Vagina (tissue), 2 donors: ENCODE results near the gene SEMA3A.

ENCODE experiments used
- POLR2A ChIP-seq, 2 donors: fragments of 450-650 bp; IDR thresholded peaks; one replicate each; pipeline ENCODE4 v1.6.1; 2017; ENCODE audit warnings: antibody characterized with exemption in 2 of 2, mild to moderate bottlenecking in 2 of 2, moderate library complexity in 2 of 2
- POLR2AphosphoS5 ChIP-seq, 2 donors: sonication (generic); formaldehyde crosslinking; IDR thresholded peaks; one replicate each; pipeline ENCODE4 v1.9.0; 2017; ENCODE audit warnings: antibody characterized with exemption in 2 of 2, mild to moderate bottlenecking in 2 of 2, low read depth in 1 of 2; ENCODE audit not compliant: insufficient read depth in 1 of 2
- TF ChIP-seq, protein P1 (sequence below), 3 experiments: fragments of 450-650 bp in 2 of 3; fragments of 200-600 bp in 1 of 3; sonication (generic) in 1 of 3; IDR thresholded peaks; one replicate each; pipeline ENCODE4 v1.5.1; 2017 to 2019; ENCODE audit warnings: antibody characterized with exemption in 3 of 3, mild to moderate bottlenecking in 2 of 3, moderate library complexity in 2 of 3

DNA sequence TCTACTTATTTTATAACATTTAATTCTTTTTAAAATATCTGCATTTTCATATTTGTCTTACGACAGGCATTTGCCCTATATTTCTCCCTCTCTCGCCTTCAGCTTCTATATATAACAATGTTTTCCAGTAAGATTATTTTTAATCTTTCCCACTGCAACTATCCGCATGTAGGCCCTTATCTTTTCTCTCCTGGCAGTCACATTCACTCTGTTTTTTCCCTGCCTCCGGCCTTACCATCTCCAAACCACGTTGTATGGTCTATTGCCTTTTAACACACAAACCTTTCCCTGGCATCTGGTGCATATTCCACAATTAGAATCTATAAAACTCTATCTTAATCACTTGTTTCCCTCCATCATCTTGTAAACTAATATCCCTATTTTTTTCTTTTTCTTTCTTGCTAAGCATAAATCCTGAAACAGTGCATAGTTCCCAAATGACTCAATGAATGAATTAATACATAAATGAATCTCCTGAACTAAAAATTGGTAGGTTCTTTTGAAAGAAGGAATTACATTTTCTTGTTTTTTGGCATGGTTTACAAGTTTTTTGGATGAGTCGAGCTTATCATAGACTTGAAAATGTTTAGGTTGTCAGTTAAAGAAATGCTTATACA, 173.2 kb downstream of the SEMA3A start:
- TF ChIP-seq, protein P1, sequence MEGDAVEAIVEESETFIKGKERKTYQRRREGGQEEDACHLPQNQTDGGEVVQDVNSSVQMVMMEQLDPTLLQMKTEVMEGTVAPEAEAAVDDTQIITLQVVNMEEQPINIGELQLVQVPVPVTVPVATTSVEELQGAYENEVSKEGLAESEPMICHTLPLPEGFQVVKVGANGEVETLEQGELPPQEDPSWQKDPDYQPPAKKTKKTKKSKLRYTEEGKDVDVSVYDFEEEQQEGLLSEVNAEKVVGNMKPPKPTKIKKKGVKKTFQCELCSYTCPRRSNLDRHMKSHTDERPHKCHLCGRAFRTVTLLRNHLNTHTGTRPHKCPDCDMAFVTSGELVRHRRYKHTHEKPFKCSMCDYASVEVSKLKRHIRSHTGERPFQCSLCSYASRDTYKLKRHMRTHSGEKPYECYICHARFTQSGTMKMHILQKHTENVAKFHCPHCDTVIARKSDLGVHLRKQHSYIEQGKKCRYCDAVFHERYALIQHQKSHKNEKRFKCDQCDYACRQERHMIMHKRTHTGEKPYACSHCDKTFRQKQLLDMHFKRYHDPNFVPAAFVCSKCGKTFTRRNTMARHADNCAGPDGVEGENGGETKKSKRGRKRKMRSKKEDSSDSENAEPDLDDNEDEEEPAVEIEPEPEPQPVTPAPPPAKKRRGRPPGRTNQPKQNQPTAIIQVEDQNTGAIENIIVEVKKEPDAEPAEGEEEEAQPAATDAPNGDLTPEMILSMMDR (IDR thresholded peaks at IDR 0.05) = no peak
- TF ChIP-seq POLR2AphosphoS5 (IDR thresholded peaks at IDR 0.05; ENCODE audit: insufficient read depth in 1 of 2, low read depth in 1 of 2) (no peak), POLR2A (IDR thresholded peaks at IDR 0.05) (no peak)
